ENCODE data around the gene PADI1.
"Not testable (repeated sequence)": the region's sequence is repeated elsewhere in the genome, so short reads cannot be mapped to it uniquely, and the experiment has no call there.

PADI1 gene

GRCh38 chr1:17241780-17242074 lies 36.8 kb downstream of the PADI1 start:
- not testable (repeated sequence) for DNase-seq (ENCODE audit: low spot score)

- no peak for DNase-seq (ENCODE audit: low spot score)
Measured at GRCh38 chr1:17243274-17243673, 38.3 kb downstream of the PADI1 start.

GRCh38 chr1:17244821-17245740 lies 40.2 kb downstream of the PADI1 start:
- DNase-seq (ENCODE audit: low spot score): no peak

GRCh38 chr1:17245816-17246325 lies 40.9 kb downstream of the PADI1 start:
- DNase-seq (ENCODE audit: low spot score): no peak

GRCh38 chr1:17246971-17247370 lies 42.0 kb downstream of the PADI1 start:
- DNase-seq (ENCODE audit: low spot score): no peak

GRCh38 chr1:17248781-17249180 lies 43.9 kb downstream of the PADI1 start, which contains the start of gene PADI3:
Gene PADI3 (plus strand): TSS chr1:17249098. CDS start chr1:17249138, 40 bp downstream.
- DNase-seq (ENCODE audit: low spot score): no peak

- DNase-seq (ENCODE audit: low spot score): no peak
Measured at GRCh38 chr1:17250601-17251000, 45.7 kb downstream of the PADI1 start.

GRCh38 chr1:17251246-17251645 lies 46.3 kb downstream of the PADI1 start:
- DNase-seq (ENCODE audit: low spot score): no peak

- DNase-seq (ENCODE audit: low spot score): no peak
Measured at GRCh38 chr1:17251701-17252376, 46.9 kb downstream of the PADI1 start.

GRCh38 chr1:17255336-17255735 lies 50.4 kb downstream of the PADI1 start:
- DNase-seq (ENCODE audit: low spot score): no peak

- no peak for DNase-seq (ENCODE audit: low spot score)
Measured at GRCh38 chr1:17258116-17258757, 53.3 kb downstream of the PADI1 start.

GRCh38 chr1:17258758-17259130 lies 53.8 kb downstream of the PADI1 start:
- DNase-seq (ENCODE audit: low spot score): no peak

- no peak for DNase-seq (ENCODE audit: low spot score)
Measured at GRCh38 chr1:17259233-17259873, 54.4 kb downstream of the PADI1 start.

- DNase-seq (ENCODE audit: low spot score): no peak
Measured at GRCh38 chr1:17260264-17260663, 55.3 kb downstream of the PADI1 start.

- no peak for DNase-seq (ENCODE audit: low spot score)
Measured at GRCh38 chr1:17260738-17261137, 55.8 kb downstream of the PADI1 start.

GRCh38 chr1:17263936-17264335 lies 59.0 kb downstream of the PADI1 start:
- no peak for DNase-seq (ENCODE audit: low spot score)

- DNase-seq (ENCODE audit: low spot score): no peak
Measured at GRCh38 chr1:17264470-17264869, 59.5 kb downstream of the PADI1 start.

- DNase-seq (ENCODE audit: low spot score): no peak
Measured at GRCh38 chr1:17265162-17265561, 60.2 kb downstream of the PADI1 start.

GRCh38 chr1:17265950-17266349 lies 61.0 kb downstream of the PADI1 start:
- DNase-seq (ENCODE audit: low spot score): no peak

GRCh38 chr1:17270891-17271765 lies 66.2 kb downstream of the PADI1 start:
- DNase-seq (ENCODE audit: low spot score): no peak

- DNase-seq (ENCODE audit: low spot score): no peak
Measured at GRCh38 chr1:17272066-17272465, 67.1 kb downstream of the PADI1 start.

Data from activated CD4-positive, alpha-beta T cell treated with anti-CD3 and anti-CD28 coated beads, Interleukin-2, Interleukin-4, amounts not matched to agents 100 ng/mL and 50 ng/mL, durations not matched to agents 16 hours and 8 hours (primary cell).